AG04449 (cell line): Measurements from ENCODE around the gene ATG9A.
A peak's percentile ranks its signal among the peaks of the same experiment; 100 is the strongest.

ENCODE experiments used
- CTCF ChIA-PET: fragments of 350-600 bp; formaldehyde crosslinking; extraction: SDS; loops from one replicate; lab custom pipeline; 2021; ENCODE audit warnings: antibody characterized with exemption; lab: Yijun Ruan, JAX
- POLR2A ChIA-PET: fragments of 400-600, 350-600 bp; formaldehyde crosslinking; extraction: SDS; loops from one replicate; lab custom pipeline; 2020; ENCODE audit warnings: antibody characterized with exemption, inconsistent platforms; lab: Yijun Ruan, JAX
- DNase-seq: peaks from one replicate; pipeline ENCODE4 v3.0.0-alpha.2; 2010; ENCODE audit warnings: low read depth, low spot score
- H3K4me3 ChIP-seq: 2 replicates; pipeline ENCODE4 v1.5.1; 2011; ENCODE audit warnings: low read depth, mild to moderate bottlenecking, control low read depth, low read length
- TF ChIP-seq, protein P1 (sequence below): IDR thresholded peaks from one replicate; pipeline ENCODE4 v1.5.1; 2011; ENCODE audit warnings: mild to moderate bottlenecking, moderate library complexity, low read length, control low read depth, inconsistent platforms; ENCODE audit not compliant: insufficient read depth; ENCODE audit errors: missing control alignments

ATG9A gene, protein sequence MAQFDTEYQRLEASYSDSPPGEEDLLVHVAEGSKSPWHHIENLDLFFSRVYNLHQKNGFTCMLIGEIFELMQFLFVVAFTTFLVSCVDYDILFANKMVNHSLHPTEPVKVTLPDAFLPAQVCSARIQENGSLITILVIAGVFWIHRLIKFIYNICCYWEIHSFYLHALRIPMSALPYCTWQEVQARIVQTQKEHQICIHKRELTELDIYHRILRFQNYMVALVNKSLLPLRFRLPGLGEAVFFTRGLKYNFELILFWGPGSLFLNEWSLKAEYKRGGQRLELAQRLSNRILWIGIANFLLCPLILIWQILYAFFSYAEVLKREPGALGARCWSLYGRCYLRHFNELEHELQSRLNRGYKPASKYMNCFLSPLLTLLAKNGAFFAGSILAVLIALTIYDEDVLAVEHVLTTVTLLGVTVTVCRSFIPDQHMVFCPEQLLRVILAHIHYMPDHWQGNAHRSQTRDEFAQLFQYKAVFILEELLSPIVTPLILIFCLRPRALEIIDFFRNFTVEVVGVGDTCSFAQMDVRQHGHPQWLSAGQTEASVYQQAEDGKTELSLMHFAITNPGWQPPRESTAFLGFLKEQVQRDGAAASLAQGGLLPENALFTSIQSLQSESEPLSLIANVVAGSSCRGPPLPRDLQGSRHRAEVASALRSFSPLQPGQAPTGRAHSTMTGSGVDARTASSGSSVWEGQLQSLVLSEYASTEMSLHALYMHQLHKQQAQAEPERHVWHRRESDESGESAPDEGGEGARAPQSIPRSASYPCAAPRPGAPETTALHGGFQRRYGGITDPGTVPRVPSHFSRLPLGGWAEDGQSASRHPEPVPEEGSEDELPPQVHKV

DNA sequence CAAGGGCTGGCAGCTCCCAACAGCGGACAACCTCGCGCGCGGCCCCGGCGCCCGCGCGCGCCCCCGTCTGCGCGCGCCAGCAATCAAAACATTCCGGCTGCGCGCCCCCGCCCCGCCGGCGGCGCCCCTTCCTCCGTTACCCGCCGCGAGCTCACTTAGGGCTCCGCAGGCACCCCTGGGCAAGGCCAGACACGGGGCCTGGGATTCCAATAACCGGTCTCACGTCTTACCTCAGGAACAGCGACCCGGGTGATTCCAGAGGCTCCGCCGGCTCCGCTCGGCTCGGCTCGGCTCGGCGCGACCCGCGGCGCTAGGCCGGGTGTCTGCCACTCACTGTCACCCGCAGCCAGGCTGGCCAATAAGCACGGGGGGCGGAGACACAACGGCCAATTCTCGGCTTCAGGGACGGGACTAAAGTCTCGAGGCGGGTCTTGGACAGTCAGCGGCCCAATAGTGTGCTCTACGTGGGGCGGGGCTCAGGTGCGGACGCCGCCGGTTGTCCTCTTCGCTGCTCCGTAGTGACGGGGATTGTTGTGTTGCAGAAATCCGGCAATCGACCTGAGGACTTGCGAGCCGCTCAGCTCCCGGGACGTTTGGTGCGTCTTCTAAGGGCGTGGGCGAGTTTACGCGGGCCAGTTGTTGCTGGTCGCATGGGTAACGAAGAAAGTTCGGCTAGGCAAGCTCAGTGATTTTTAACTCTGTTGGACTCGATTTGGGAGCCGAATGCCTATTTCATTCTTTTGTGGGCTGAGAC, at the start of gene ATG9A, which contains the start of gene ANKZF1:
Gene ATG9A, minus strand, starts transcription at position 332 of the 754 bp plus-strand sequence. CDS start 1,612 bp downstream, outside the sequence.
Gene ANKZF1, plus strand, starts transcription at position 502 of the 754 bp plus-strand sequence. CDS start 452 bp downstream, outside the sequence.
- TF ChIP-seq, protein P1, sequence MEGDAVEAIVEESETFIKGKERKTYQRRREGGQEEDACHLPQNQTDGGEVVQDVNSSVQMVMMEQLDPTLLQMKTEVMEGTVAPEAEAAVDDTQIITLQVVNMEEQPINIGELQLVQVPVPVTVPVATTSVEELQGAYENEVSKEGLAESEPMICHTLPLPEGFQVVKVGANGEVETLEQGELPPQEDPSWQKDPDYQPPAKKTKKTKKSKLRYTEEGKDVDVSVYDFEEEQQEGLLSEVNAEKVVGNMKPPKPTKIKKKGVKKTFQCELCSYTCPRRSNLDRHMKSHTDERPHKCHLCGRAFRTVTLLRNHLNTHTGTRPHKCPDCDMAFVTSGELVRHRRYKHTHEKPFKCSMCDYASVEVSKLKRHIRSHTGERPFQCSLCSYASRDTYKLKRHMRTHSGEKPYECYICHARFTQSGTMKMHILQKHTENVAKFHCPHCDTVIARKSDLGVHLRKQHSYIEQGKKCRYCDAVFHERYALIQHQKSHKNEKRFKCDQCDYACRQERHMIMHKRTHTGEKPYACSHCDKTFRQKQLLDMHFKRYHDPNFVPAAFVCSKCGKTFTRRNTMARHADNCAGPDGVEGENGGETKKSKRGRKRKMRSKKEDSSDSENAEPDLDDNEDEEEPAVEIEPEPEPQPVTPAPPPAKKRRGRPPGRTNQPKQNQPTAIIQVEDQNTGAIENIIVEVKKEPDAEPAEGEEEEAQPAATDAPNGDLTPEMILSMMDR = no peak
- ChIA-PET CTCF (interaction anchor here (0.8 to 7.0 kb wide), 10 partner anchors 10 to 73 kb away, joined by 3 to 81 read pairs (median 6); partner anchors contain the start of genes ABCB6, NHEJ1, STK16 and ZFAND2B), POLR2A (interaction anchor here (0.7 to 3.4 kb wide), 9 partner anchors 10 to 65 kb away, joined by 3 to 26 read pairs (median 5); partner anchors contain the start of genes ABCB6, DNAJB2, GLB1L and STK16)
- peak within 1 kb of the TSS; percentile 92 for H3K4me3 ChIP-seq
- DNase-seq = peak; percentile 86

DNA sequence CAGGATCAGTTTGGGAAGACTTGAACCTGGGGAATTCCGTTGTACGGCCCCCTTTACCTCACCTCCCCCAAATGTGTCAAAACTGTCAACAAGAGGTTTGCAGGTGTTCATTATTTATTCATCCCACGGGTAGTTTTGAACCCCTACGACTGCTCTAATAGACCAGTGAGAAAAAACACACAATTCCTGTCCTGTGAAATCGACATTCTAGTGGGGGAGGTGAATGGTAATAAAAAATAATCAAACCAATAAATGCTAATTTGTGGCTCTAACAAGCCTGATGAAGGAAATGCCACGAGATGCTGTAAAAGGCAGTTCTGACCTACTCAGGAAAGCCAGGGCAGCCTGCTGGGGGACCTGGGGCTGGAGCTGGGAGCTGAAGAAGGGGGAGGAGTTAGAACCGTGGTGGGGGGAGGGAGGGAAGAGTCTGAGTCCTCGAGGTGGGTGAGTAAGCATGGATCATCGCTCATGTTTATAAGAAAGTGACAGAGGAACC, 49.3 kb upstream of the ATG9A start:
- POLR2A ChIA-PET = interaction anchor here (0.6 to 3.1 kb wide), 13 partner anchors 10 to 102 kb away, joined by 3 to 17 read pairs (median 5); partner anchors contain the start of genes ABCB6, ANKZF1, CNPPD1 and GLB1L
- DNase-seq = no peak
- TF ChIP-seq, protein P1 = no peak
- CTCF ChIA-PET = interaction anchor here (0.6 to 21.6 kb wide), 24 partner anchors 10 to 251 kb away, joined by 3 to 691 read pairs (median 6); partner anchors contain the start of genes CNPPD1, GLB1L, STK16 and TUBA4B
- peak overlapping the region; percentile 41 for H3K4me3 ChIP-seq

- H3K4me3 ChIP-seq = no peak overlapping the region
- CTCF ChIA-PET = interaction anchor here (0.6 to 21.6 kb wide), 41 partner anchors 10 to 252 kb away, joined by 3 to 691 read pairs (median 5); partner anchors contain the start of genes CNPPD1, GLB1L, RESP18 and STK16
- TF ChIP-seq, protein P1 = peak; percentile 94
- peak; percentile 33 for DNase-seq
- POLR2A ChIA-PET = interaction anchor here (0.6 to 3.1 kb wide), 10 partner anchors 16 to 101 kb away, joined by 3 to 17 read pairs (median 5); partner anchors contain the start of genes ABCB6, ANKZF1, CNPPD1 and GLB1L
Measured at GRCh38 chr2:219277703-219278654, 48.5 kb upstream of the ATG9A start.

DNA sequence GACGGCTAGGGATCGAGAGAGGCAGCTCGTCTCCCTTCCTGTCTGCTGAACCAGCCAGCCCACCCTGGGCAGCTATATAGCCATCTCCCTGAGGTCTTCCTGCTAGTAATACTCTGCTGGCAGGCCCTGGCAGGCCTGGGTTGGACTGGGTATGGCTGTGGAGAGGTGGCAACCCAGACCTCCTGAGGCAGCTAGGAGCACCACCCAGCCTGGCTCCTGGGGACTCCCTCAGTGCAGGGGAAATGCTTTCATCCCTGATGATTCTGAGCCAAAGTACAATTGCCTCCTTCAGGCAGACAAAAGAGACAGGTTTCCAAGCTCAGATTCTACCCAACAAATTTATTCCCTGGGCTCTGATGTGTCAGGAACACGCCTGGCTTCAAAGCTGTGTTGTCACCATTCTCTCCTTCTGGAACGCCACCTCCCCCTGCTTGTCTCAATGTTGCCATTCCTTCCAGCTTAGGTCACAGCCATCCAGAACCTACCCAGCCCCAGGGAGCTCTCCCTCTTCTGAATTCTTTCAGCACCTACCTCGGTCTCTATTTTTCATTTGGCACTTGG, 45.0 kb upstream of the ATG9A start:
- peak; percentile 60 for DNase-seq
- ChIA-PET POLR2A (interaction anchor here (0.7 to 1.3 kb wide), 5 partner anchors 22 to 203 kb away, joined by 3 to 5 read pairs (median 4); partner anchors contain the start of genes GLB1L, STK16, TUBA4B and ZFAND2B), CTCF (interaction anchor here (1.1 to 21.6 kb wide), 12 partner anchors 9 to 128 kb away, joined by 3 to 691 read pairs (median 5); partner anchors contain the start of genes TUBA4A and TUBA4B)
- TF ChIP-seq, protein P1 = no peak
- H3K4me3 ChIP-seq = peak overlapping the region; percentile 9; the same call in 1 of the 2 replicates
